ENCODE results near the gene HMX1.

- TF ChIP-seq GATA3 (IDR thresholded peaks at IDR 0.05; ENCODE audit: low read depth, low read length) (no peak), GATA2 (IDR thresholded peaks at IDR 0.05; ENCODE audit: low read depth, low read length) (no peak)
Measured at GRCh38 chr4:8916906-8917305, 45.3 kb upstream of the HMX1 start.

Measured in SH-SY5Y (cell line).